NCI-H524 (cell line): Measurements from ENCODE around the gene GSN.

Experiments used
- DNase-seq, 2 experiments: peaks; one replicate each; lab custom pipeline; 2025; lab: John Stamatoyannopoulos, UW

The GSN gene

GRCh38 chr9:121353241-121354061 lies 85.5 kb downstream of the GSN start:
- DNase-seq: no peak

DNA sequence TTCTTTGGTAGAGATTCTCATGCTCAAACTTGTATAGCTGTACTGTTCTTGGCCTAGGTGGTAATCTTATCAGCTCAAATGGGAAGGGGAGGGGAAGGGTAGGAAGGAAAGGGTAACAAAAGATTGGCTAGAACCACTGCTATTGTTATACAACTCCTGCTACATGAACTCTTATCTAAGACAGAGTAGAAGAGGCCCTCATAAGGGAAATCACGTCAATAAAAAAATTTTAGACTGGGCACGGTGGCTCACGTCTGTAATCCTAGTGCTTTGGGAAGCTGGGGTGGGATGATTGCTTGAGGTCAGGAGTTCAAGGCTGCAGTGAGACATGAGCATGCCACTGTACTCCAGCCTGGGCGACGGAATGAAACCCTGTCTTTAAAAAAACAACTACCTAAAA lies 86.2 kb downstream of the GSN start:
- DNase-seq: no peak

DNA sequence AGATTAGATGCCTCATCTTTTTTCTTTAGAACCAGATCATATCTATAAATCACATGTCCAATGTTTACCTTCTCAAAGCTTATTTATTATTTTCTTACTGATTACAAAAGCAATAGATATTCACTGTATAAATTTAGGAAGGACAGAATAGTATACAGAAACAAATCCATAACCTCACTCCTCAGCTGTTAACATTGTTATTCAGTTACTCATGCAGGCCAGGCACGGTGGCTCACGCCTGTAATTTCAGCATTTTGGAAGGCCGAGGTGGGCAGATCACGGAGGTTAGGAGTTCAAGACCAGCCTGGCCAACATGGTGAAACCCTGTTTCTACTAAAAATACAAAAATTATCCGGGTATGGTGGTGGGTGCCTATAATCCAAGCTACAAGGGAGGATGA lies 86.8 kb downstream of the GSN start:
- DNase-seq: no peak

DNA sequence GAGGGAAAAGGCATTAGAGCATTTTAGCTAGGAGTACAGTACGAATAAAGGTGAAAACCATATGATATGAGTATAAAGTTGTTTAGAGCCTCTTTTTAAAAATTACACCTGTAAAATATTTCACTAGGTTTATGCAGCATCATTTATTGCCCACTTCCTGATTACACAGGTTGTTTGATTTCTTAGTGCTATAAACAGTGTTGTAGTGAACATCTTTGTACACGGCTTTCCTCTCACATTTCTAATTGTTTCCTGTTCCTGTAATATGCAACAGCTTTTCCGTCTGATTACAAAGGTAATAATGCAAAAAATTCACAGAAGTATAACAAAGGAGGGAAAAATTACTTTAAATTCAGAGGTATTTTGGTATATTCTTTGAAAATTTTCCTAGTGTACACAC lies 89.0 kb downstream of the GSN start:
- DNase-seq: no peak

DNA sequence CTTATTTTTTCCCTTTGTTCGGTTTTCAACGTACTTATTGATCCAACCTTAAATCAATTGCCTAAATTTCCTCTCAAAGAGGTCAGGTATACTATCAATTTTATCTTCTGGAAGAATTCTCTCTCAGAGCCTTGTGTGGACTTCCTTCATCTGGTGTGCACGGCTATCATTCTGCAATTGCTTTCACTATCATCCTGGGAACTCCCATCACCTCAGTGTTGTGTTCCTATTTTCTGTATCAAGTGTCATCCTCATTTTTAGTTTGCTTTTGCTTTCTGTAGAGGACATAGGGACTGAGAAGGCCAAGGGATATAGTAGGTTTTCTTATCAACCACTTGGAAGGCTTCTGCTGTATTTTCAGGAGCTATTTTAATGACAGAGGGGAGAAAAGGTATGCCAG lies 90.8 kb downstream of the GSN start:
- DNase-seq: no peak

- no peak for DNase-seq
Measured at GRCh38 chr9:121359351-121360294, 91.7 kb downstream of the GSN start.

DNA sequence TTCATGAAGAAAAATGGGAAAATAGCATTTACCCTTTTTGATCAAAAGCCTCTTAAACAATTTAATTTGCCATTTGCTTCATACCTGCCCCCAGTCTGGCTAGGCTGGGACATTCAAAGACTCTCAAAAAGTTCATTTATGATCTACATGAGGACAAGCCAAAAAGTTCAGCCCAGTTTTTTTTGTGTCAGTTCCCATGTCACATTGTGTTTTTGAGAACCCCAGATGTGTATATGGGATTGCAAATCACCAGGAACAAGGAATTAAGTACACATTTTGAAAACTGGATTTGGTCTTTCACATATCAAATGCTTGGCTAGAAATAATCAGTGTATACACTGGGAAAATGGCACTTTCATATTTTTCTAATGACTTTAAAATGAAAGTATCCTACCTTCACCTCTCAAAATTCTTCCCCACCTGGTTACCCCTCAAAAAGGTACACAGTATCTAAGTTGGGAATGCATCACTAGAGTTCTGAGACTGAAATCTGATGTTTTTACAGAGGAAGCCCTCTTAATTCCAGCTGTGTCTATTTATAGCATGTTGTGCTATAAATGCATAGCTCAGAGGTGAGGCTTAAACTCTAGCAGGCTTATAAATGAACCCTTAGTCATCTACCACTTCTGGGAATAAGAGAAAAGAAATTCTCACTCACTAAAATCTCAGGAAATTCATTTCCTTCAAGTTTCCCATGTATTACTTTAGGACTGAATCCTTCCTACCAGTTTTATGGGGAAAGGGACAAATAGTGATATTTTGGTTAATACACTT lies 92.8 kb downstream of the GSN start:
- DNase-seq: no peak

DNA sequence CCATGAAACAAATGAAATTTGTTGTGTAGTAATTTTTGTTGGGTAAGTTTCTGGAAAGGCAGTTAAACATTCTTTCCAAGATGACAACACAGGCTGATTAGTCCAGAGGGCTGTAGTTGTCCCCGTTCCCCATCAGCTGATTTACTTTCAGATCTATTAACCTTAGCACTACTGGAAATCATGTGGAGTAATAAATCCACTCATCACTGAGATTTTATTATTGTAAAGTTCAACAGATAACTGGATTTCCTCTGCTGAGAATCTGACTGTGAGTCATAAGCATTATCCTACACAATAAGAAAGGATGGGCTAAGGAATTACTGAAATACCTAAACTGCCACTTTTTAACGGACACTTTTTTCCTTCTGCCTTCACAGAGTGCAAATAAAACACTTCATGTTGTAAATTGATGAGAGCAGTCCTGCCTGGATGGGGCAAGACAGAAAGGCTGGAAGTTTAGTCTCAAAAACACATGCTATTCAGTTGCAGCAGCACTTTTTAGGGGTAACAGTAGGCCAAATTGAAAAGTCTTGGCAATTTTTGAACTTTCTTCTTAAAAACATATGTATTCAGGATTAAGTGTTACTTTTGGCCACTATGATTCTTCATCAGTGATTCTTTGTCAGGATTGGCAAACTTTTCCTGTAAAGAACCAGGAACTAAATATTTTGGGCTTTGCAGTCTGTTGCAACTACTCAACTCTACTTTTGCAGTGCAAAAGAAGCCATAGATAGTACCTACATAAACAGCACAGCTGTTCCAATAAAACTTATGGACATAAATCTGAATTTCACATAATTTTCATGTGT lies 95.1 kb downstream of the GSN start:
- no peak for DNase-seq

GRCh38 chr9:121363622-121363961 lies 95.6 kb downstream of the GSN start:
- no peak for DNase-seq

DNA sequence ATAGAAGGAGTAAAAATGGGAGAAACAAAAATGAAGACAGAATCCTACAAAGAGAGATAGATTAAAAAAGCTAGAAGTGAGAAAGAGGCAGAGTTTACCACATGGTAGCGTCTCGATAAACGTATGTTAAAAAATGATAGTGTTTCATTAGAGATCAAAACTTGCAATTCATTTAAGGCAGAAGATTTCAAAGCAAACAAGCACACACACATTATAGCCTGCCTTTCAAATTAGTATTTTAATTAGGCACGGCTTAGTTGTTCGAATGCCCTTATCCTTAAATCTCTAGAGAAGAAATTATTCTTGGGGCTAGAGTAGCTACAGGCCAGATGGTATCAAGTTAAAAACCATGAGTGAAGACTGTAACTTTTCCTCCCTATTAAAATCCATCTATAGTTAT lies 96.1 kb downstream of the GSN start:
- peak; percentile 14 to 75 for DNase-seq

DNA sequence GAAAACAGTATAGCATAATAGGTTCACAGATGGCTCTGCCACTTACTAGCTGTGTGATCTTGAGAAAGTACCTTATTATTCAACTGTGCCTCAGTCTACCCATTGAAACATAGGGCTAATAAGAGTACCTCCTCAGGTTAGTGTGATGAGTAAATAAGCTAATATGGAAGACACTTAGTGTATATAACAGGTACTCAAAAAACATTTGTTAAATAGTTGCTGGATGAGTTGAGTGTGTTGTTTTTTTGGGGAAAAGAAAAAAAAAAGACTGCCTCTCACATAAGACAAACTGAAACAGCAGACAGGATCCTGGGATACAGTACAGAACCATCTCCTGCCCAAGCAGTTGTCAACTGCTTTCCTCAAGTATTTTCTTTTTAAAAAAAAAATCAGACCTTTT lies 96.9 kb downstream of the GSN start:
- no peak for DNase-seq

- no peak for DNase-seq
Measured at GRCh38 chr9:121365564-121365963, 97.6 kb downstream of the GSN start.

DNA sequence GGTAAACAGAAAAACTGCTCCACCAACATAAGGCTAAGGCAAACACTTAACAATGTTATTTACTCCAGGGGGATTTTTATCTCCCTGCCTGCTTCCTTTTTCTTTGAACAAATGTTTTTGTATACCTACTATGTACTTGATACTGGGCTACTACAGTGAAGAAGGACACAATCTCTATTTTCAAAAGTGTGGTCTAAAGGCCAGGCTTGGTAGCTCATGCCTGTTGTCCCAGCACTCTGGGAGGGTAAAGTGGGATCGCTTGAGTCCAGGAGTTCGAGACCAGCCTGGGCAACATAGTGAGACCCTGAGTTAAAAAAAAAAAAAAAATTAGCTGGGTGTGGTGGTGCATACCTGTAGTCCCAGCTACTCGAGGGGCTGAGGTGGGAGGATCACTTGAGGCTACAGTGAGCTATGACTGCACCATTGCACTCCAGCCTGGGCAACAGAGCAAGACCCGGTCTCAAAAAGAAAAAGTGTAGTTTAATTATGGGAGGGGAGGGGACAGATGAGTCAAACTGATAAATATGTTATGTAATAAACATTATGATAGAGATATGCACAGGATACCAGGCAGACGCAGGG lies 98.7 kb downstream of the GSN start:
- DNase-seq: no peak

GRCh38 chr9:121367306-121368137 lies 99.6 kb downstream of the GSN start:
- no peak for DNase-seq

GRCh38 chr9:121368138-121368522 lies 100.2 kb downstream of the GSN start:
- no peak for DNase-seq

- DNase-seq: no peak
Measured at GRCh38 chr9:121368745-121369144, 100.8 kb downstream of the GSN start.

GRCh38 chr9:121369595-121370265 lies 101.8 kb downstream of the GSN start, which contains the start of gene STOM:
TSS of gene STOM (minus strand) at chr9:121370250. CDS start at chr9:121370187, 63 bp downstream.
- DNase-seq: peak; percentile 41 to 43

GRCh38 chr9:121371495-121372061 lies 103.6 kb downstream of the GSN start:
- DNase-seq: no peak
